ENCODE results near the gene UBALD1. TPM values are rescaled to one million over a fixed set of nuclear protein-coding genes. Genes with fewer than 3 reads are reported as not detected.

UBALD1 gene
- total RNA-seq, 1 experiment from 2014 or later, result 4.7 TPM

Other genes starting within 250 kb of the UBALD1 start
- 23.1 and 28.3 TPM in 2 replicates for gene VASN, start 243.0 kb downstream of the UBALD1 start, total RNA-seq (2014; rRNA removed; shearing (Covaris generic))
- 13.8 and 18.9 TPM in 2 replicates for gene CORO7, start 198.3 kb downstream of the UBALD1 start, total RNA-seq (2014; rRNA removed; shearing (Covaris generic))
- 38.6 and 44.0 TPM in 2 replicates for gene DNAJA3, start 189.0 kb downstream of the UBALD1 start, total RNA-seq (2014; rRNA removed; shearing (Covaris generic))
- 48.4 and 66.5 TPM in 2 replicates for gene NMRAL1, start 140.3 kb downstream of the UBALD1 start, total RNA-seq (2014; rRNA removed; shearing (Covaris generic))
- 39.8 and 44.8 TPM in 2 replicates for gene HMOX2, start 138.5 kb downstream of the UBALD1 start, total RNA-seq (2014; rRNA removed; shearing (Covaris generic))
- gene CDIP1, start 76.1 kb downstream of the UBALD1 start, total RNA-seq (2014; rRNA removed; shearing (Covaris generic)), result 0.78 and 1.1 TPM in 2 replicates
- not detected in 2 replicates for gene C16orf96, start 58.5 kb downstream of the UBALD1 start, total RNA-seq (2014; rRNA removed; shearing (Covaris generic))
- gene MGRN1, start 9.9 kb upstream of the UBALD1 start, total RNA-seq (2014; rRNA removed; shearing (Covaris generic)), result 10.4 and 18.3 TPM in 2 replicates
- gene NUDT16L1, start 78.7 kb upstream of the UBALD1 start, total RNA-seq (2014; rRNA removed; shearing (Covaris generic)), result 28.7 and 45.3 TPM in 2 replicates
- gene ANKS3, start 119.4 kb upstream of the UBALD1 start, total RNA-seq (2014; rRNA removed; shearing (Covaris generic)), result 8.9 and 10.6 TPM in 2 replicates
- 0.36 and 0.49 TPM in 2 replicates for gene DNAAF8, start 119.6 kb upstream of the UBALD1 start, total RNA-seq (2014; rRNA removed; shearing (Covaris generic))
- 5.2 and 5.4 TPM in 2 replicates for gene ZNF500, start 152.3 kb upstream of the UBALD1 start, total RNA-seq (2014; rRNA removed; shearing (Covaris generic))
- gene SEPTIN12, start 173.5 kb upstream of the UBALD1 start, total RNA-seq (2014; rRNA removed; shearing (Covaris generic)), result not detected in 2 replicates
- gene SMIM22, start 180.5 kb upstream of the UBALD1 start, total RNA-seq (2014; rRNA removed; shearing (Covaris generic)), result not detected in 2 replicates
- gene ROGDI, start 187.7 kb upstream of the UBALD1 start, total RNA-seq (2014; rRNA removed; shearing (Covaris generic)), result 13.1 and 16.9 TPM in 2 replicates
- gene GLYR1, start 232.4 kb upstream of the UBALD1 start, total RNA-seq (2014; rRNA removed; shearing (Covaris generic)), result 17.8 and 21.4 TPM in 2 replicates
- gene UBN1, start 232.6 kb upstream of the UBALD1 start, total RNA-seq (2014; rRNA removed; shearing (Covaris generic)), result 16.5 and 19.7 TPM in 2 replicates